CD1c-positive myeloid dendritic cell (primary cell): ENCODE data around the gene MAZ.

Source experiments
- DNase-seq: peaks from one replicate; pipeline ENCODE4 v3.0.0-alpha.2; 2016; ENCODE audit errors: extremely low spot score

Gene MAZ

DNA sequence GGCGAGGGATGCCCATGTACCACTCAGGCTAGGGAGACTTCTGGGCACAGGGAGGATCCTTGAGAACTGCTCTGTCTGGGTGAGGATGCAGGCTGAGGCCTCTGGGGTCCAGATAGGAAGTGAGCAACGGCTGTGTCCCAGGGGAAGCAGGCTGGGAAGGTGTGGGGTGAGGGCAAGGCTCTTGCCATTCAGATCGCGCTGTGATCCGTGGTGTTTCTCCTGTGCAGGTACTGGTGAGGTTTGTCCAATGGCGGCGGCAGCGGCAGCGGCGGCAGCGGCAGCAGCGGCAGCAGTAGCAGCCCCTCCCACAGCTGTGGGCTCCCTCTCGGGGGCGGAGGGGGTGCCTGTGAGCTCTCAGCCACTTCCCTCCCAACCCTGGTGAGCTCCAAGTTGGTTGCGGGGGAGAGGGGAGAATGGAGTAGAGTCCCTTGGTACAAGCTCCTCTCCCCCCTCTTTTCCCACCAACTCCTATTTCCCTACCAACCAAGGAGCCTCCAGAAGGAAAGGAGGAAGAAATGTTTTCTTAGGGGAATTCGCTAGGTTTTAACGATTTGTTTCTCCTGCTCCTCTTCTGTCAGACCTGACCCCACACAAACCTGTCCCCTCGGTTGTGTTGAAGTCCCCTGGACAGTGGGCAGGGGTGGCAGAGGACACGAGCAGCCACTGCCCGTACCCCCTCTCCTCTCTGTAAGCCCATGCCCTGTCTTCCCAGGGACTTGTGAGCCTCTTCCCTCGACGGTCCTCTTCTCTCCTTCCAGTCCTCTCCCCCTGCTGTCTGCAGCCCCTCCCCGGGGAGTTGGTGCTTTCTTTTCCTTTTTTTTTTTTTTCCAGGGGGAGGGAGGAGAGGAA, 3.7 kb downstream of the MAZ start:
- peak; percentile 21 for DNase-seq

DNA sequence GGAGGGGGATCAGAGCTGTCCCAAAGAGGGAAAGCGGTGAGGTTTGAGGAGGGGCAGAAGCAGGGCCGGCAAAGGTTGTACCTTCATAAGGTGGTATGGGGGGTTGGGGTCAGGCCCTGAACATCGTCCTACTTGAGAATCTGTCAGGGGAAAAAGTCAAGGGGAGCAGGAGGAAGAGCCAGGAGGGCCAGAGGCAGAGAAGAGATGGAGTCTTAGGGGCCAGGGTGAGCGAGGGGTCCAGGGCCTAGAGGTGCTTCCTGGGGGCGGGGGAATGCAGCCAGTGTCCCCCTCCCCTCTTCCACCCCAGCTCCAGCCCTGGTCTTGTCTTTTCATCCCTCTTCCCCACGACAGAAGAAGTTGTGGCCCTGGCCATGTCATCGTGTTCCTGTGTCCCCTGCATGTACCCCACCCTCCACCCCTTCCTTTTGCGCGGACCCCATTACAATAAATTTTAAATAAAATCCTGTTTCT, 4.4 kb downstream of the MAZ start:
- DNase-seq = no peak

GRCh38 chr16:29811170-29811895, 5.0 kb downstream of the MAZ start:
- DNase-seq = peak; percentile 89

DNA sequence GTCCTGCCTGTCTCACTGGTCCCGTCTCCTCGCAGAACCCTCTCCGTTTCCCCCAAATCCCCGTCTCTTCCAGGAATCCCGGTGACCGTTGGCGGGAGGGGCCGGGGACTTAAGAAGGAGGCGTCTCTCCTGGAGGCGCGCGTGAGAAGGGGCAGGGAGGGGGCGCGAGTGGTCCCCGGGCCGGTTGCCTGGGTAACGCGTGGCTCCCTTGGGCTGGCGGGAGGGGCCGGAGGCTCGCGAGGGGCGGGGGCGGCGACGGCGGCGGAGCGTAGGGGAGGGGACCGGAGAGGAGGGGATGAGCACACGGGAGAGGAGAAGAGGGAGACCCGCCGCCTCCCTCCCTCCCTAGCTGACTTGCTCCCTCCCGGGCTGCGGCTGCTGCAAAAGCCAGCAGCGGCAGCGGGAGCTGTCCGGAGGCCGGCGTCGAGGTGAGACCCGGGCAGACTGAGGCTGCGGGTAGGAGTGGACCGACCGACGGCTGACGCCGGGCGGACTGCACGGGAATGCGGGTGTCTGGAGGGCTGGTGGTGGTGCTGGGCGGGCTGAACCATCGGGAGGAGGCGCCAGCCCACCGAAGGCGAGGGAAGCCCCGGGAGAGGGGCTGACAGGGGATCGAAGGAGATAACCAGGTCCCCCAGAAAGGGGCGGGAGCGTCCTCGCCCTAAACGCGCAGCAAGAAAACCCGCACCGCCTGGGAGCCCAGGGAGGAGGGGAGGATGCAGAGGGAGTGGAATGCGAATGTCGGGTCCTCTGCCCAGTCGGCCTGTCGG, 5.8 kb downstream of the MAZ start, which contains the start of gene PRRT2:
Gene PRRT2, plus strand, starts transcription at position 298 of the 770 bp plus-strand sequence. CDS start 862 bp downstream, outside the sequence.
- DNase-seq = peak; percentile 49

DNA sequence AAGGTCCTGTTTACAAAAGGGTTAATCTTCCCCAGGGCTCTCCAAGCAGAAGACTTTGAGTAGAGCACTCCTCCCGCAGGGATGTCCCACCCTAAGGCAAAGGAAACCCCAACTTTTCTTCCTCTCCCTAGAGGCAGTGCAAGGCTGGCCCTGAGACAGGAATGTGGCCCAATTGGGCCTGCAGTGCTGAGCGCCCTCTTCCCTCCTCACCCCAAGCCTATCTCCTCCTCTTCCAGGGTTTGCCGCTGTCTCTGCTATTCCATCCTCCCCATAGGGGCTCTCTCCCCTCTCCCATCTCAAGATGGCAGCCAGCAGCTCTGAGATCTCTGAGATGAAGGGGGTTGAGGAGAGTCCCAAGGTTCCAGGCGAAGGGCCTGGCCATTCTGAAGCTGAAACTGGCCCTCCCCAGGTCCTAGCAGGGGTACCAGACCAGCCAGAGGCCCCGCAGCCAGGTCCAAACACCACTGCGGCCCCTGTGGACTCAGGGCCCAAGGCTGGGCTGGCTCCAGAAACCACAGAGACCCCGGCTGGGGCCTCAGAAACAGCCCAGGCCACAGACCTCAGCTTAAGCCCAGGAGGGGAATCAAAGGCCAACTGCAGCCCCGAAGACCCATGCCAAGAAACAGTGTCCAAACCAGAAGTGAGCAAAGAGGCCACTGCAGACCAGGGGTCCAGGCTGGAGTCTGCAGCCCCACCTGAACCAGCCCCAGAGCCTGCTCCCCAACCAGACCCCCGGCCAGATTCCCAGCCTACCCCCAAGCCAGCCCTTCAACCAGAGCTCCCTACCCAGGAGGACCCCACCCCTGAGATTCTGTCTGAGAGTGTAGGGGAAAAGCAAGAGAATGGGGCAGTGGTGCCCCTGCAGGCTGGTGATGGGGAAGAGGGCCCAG, 6.7 kb downstream of the MAZ start:
- no peak for DNase-seq

DNA sequence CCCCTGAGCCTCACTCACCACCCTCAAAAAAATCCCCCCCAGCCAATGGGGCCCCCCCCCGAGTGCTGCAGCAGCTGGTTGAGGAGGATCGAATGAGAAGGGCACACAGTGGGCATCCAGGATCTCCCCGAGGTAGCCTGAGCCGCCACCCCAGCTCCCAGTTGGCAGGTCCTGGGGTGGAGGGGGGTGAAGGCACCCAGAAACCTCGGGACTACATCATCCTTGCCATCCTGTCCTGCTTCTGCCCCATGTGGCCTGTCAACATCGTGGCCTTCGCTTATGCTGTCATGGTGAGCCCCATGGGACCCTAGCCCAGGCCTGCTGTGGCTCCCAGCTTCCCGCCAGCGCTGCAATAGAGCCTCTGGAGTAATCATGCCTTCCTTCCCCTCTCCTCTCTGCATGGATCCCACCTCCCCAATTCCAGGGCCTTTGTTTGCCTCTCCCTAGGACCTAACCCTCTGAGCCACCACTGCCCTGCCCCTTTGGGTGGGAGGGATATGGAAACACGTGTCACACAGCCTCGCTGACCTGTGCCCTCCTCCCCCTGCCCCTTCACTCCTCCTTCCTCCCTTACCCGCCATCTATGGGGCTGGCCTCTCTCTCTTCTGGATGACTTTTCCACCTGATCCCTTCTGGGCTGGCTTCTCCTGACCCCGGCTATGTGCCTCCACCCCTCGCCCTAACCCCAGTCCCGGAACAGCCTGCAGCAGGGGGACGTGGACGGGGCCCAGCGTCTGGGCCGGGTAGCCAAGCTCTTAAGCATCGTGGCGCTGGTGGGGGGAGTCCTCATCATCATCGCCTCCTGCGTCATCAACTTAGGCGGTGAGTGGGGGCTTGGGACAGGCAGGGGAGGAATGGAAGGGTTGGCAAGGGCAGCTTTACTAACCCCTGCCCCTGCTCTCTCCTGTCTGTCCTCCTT, 7.6 kb downstream of the MAZ start:
- no peak for DNase-seq

GRCh38 chr16:29814592-29814991, 8.3 kb downstream of the MAZ start:
- no peak for DNase-seq

GRCh38 chr16:29815032-29815721, 8.8 kb downstream of the MAZ start:
- DNase-seq = no peak

DNA sequence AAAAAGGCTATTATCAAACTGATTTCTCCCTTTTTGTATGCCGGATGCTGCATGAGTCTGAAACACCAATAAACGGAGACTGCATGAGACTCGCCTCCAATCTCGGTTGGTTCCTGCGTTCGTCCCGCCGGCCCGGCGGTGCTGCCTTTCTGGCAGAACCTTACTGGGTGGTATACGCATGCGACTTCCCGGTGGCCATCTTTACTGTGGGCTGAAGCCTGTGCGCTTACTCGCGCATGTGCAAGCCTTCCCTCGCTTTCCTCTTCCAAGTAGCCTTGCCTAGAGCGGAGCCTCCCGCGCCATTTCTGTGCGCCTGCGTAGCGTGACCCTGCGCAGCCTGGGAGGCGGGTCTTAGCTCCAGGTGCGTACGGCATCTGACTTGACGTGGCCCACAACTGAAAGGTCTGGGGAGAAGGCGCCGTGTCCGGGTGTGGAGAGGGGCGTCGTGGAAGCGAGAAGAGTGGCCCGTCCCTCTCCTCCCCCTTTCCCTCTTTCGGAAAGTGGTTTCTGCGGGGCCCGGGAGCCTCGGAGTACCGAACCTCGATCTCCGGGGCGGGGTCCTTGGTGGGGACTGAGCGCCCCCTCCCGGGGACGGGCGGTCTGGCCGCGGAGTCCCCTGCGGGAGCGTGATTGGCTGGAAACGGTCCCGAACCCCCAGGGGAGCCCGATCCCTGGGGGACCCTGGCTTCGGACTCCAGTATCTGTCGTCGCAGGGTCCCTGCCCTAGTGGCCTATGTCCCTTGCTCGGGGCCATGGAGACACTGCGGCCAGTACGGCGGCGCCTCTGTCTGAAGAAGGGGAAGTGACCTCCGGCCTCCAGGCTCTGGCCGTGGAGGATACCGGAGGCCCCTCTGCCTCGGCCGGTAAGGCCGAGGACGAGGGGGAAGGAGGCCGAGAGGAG, 9.7 kb downstream of the MAZ start, which contains the start of gene PAGR1:
Gene PAGR1, plus strand, starts transcription at position 360 of the 901 bp plus-strand sequence. Its CDS starts 374 bp downstream, at position 734.
- peak; percentile 99 for DNase-seq

GRCh38 chr16:29816694-29817441, 10.5 kb downstream of the MAZ start:
- DNase-seq = peak; percentile 83

GRCh38 chr16:29818082-29818481, 11.8 kb downstream of the MAZ start:
- DNase-seq = no peak

- no peak for DNase-seq
Observed at GRCh38 chr16:29819506-29819905, 13.2 kb downstream of the MAZ start.

DNA sequence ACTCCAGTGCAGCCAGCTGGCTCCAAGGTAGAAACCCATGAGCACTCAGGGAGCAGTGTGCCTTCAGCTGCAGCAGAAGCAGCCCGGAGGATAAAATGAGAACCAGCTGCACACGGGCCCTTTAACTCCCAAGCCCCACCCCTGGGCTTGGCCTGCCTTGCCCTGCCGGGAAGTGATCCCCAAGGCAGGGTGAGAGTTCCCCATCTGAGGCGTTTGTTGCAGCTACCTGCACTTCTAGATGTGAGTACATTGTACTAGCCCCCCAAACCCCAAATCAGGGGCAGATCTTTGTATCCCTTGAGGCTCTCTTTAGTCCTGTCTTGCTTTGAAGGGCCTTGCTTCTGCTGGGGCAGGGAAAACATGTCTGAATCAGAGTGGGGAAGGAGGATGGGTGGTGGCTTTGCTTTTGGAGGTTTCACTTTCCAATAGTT, 14.0 kb downstream of the MAZ start, which contains the start of gene MVP:
Gene MVP, plus strand, starts transcription at position 192 of the 431 bp plus-strand sequence. CDS start 10,088 bp downstream, outside the sequence.
- peak; percentile 77 for DNase-seq

DNA sequence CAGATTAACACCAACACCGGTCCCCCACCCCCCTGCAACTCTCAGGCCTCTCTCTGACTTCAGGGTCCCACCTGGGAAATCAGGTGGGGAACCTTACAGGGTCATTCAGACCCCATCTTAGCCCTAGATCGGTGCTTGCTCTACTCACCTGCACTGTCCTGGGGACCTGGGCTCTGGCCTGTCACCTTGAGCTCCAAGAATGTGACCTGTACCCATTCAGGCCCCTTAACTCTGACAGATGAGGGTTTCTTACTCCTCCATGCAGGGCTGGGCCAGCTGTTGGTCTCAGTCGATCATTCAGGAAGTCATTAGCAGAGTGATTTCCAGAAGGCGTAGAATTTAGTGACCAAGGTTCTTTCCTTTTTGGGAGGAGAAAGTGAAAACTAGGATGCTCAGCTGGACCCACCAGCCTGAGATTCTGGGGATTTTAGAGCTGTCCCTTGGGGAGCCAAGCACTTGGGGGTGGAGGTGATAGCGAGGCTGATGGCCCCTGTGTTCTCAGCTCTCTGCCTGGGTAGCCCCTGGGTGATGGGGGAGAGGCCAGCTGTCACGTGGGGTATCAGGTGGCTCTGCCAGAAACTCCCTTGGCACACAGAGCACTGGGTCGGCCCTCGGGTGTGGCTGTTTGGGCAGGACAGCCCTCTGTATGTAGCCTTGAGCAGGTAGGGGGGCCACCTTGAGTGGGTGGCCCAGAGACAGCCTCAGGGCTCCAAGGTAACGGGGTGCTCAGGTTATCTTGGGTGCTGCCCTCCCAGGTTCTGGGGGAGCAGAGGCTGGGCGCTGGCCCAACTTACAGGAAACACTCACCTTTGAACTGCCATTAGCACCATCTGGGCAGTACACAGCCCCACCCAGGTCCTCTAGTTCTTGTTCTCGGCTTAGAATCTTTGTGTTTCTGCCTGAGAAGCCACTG, 14.7 kb downstream of the MAZ start:
- no peak for DNase-seq

DNA sequence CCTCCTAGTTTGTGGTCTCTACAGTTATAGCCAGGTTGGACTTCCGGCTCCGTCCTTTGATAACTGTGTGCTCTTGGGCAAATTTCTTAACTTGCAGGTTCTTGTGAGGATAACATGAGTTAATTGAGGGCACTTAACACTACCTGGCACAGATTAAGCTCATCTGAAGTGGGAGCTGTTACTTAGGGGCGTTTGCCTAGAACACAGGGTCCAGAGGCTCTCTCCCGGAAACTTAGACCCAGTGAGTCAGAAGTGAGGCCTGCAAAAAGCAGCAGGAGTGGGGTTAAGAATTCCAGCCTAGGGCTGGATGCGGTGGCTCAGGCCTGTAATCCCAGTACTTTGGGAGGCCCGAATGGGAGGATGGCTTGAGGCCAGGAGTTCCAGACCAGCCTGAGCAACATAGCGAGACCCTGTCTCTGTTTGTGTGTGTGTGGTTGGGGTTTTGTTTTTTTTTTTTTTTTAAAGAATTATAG, 15.3 kb downstream of the MAZ start:
- no peak for DNase-seq

- DNase-seq = no peak
Observed at GRCh38 chr16:29824589-29825144, 18.3 kb downstream of the MAZ start.
